Right hindlimb (tissue), 1 donor: ENCODE measurements around the gene SPSB2.
A peak's percentile ranks its signal among the peaks of the same experiment; 100 is the strongest.

Experiments
- DNase-seq: peaks from one replicate; pipeline ENCODE4 v3.0.0-alpha.2; 2018

The SPSB2 gene

DNA sequence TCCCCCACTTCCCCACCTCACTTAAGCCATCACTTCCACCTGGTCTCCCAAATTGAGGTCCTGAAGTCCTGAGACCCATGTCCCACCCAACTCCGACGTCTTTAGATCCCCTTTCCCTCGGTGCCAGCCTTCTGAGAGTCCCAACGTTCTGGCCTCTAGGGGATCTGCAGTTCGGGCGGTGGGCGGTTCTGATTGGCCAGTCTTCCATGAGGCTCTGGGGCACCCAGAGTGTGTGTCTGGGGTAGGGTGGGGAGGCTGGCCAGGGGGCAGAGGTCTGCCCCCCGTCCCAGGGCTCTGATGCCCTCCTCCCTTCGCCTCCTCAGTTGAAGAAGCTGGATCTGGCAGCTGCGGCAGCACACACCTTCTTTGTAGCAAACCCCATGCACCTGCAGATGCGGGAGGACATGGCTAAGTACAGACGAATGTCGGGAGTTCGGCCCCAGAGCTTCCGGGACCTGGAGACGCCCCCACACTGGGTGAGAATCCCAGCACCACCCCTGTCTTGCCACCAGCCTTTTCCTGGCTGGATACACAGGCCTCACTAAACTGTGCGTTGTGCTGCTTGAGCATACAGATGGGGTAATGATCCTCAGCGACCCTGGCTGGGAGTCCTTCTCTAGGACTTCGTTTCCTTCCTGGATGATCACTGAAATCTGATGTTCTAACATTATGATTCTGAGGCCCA, 43.4 kb downstream of the SPSB2 start:
- no peak for DNase-seq

- peak; percentile 75 for DNase-seq
These were observed 44.1 kb downstream of the SPSB2 start for GRCh38 chr12:6828781-6829535.

GRCh38 chr12:6827982-6828780, 44.9 kb downstream of the SPSB2 start, which contains the start of gene P3H3:
TSS of gene P3H3 (plus strand) at chr12:6828407. CDS start at chr12:6828441, 34 bp downstream.
- peak; percentile 79 for DNase-seq

- peak; percentile 92 for DNase-seq
These were observed 45.6 kb downstream of the SPSB2 start for GRCh38 chr12:6827437-6827911.

DNA sequence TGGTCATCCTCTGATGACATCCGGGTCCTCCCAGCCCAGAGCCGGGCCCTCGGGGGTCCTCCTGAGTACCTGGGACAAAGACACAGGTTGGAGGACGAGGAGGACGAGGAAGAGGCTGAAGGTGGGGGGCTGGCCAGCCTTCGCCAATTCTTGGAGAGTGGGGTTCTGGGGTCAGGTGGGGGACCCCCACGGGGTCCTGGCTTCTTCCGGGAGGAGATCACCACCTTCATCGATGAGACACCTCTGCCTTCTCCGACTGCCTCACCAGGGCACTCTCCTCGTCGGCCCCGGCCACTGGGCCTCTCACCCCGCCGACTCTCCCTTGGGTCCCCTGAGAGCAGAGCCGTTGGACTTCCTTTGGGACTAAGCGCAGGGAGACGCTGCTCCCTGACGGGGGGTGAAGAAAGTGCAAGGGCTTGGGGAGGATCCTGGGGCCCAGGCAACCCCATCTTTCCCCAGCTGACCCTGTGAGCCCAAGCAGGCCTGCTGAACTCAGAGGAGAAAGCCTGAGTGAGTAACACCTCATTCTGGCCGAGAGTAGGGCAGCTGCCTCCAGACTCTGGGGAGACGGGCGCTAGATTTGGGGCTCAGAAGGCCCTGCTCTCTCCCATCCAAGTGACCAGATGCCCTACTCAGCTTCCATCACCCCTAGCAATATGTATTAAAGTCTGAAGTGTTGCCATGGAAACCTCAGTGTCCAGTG, 46.2 kb downstream of the SPSB2 start:
- DNase-seq = peak; percentile 33

GRCh38 chr12:6826125-6826733, 46.9 kb downstream of the SPSB2 start:
- DNase-seq = no peak

DNA sequence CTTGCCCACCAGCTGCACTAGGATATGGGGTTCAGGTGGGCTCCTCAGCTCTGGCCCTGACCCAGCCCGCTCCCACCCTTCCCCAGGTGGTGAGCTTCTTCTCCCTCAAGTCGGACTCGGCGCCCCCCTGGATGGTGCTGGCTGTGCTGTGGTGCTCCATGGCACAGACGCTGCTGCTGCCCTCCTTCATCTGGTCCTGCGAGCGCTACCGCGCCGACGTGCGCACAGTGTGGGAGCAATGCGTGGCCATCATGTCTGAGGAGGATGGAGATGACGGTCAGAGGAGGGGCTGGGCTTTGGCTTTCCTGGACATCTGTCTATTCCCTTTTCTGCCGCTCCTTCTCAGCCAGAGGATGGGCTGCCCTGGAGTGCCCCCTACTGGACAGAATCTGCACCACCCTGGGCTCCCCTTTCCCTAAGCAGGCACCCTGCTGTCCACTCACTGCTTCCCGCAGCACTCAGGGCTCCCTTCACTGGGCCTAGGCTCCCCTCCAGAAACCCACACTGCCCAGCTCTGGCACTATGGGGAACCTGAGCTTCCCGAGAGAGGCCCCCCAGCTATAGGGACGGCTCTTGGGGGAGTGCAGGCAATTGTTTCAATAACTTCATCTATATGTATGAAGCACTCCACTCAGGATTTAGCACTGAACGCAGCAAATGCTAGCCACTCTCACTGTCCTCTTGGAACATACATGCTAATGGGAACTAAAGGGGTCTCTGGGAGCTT, 47.5 kb downstream of the SPSB2 start:
- peak; percentile 94 for DNase-seq

- peak; percentile 35 for DNase-seq
These were observed 48.2 kb downstream of the SPSB2 start for GRCh38 chr12:6824901-6825381.

GRCh38 chr12:6824085-6824775, 48.9 kb downstream of the SPSB2 start:
- DNase-seq = no peak

DNA sequence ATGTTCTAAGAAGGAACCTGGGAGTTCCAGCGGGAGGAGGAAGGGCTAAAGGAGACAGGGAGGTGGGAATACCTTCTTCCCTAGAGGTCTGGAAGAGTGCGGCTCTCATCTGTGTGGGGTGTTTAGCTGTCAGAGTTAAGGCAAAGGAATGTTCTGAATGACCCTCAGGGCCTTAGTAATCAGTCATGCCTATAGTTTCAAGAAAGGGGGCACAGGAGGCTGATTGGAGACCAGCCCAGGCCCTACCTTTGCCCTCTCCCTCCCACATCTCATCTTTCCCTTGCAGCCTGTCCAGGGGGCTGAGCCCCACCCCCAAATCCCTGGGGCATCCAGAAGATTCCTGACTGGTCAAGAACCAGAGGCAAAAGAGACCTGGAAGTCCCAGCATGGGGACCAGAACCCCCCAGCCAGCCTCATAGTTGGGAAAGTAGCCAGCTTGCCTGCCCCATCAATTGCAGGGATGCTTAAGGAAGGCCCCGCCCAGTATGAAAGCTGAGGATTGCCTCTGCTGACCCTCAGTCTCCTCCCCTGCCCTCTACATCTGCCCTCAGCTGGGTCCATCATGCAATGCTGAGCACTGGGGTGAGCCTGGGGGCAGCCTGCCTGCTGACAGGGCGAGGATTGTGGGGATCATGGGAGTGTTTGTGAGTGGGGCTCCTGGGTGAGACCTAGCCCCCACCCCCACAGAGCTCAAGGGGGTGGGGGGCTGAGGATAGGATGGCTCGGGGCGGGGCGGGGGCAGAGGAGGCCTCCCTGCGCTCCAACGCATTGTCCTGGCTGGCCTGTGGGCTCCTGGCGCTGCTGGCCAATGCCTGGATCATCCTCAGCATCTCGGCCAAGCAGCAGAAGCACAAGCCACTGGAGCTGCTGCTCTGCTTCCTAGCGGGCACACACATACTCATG, 49.7 kb downstream of the SPSB2 start:
- peak; percentile 45 for DNase-seq

DNA sequence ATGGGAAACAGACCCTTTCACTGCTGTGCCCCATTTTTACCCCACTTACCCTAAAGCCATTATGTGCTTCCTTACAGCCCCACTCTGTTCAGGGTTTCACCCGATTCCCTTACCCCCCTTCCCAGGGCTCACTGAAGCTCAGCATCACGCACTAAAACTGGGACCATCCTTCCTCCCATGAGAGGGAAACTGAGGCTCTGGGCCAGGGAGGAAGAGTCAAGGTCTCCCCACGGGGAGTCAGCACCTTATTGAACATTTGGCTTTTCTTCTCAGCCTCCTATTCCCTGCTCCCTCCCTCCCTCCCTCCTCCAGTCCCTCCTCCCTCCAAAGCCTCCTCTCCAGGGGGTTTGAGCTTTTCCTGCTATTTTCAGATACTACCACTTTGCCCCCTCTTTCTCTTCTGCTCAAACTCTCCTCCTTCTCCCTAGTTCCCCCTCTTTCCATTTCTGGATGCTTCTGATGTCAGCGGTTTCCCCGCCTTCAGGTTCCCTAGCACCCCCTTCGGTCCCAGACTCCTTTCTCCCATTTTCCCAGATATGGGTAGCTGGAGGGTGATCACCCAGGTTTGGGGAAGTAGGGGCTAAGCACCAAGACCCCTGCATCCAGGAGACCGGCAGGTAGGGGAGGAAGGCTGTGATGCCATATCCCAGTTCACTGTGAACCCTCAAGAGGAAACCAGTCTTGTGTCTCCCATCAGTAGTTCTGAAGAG, 50.5 kb downstream of the SPSB2 start:
- no peak for DNase-seq

DNA sequence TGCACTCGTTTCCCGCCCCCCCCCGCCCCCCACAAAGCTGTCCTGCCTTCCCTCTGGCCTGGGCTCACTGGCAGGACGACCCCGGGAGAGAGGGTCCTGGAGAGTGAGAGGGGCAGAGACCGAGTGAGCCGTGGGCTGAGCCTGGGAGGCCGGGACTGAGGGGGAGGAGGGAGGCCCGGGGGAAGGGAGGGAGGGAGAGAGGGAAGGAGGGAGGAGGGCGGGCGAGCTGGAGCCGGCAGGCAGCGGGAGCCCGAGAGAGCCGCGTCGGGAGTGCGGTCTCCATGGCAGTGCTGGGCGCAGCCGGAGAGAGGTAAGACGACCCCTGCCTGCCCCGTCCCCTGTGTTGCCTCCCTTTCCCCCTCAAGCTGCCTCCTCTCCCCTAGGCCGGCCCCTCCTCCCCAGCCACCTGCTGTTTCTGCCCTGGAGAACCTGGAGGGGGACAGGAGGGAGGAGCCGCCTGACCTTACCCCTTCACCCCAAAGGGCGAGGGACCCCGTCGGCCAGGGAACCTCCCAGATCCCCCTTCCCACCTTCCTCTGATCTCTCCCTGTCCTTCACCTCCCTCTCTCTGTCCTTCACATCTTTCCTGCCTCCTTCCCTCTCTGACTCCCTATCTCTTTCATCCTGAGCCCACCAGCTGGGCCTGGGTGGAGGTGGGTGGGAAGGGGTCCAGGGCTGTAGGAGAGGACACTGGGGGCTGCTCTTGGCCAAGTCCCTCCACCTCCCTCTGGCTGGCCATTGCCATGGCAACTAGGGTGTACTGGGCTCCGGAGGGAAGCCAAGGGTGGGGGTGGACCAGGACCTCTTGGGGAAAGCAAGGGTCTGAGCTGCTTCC, 51.3 kb downstream of the SPSB2 start, which contains the start of gene GPR162:
Gene GPR162, plus strand, starts transcription at position 231 of the 835 bp plus-strand sequence. CDS start 2,078 bp downstream, outside the sequence.
- DNase-seq = peak; percentile 89
